COLO668 (cell line): ENCODE data around the gene JMJD8.
A peak's percentile ranks its signal among the peaks of the same experiment; 100 is the strongest.

Experiments
- DNase-seq: peaks from one replicate; lab custom pipeline; 2025; ENCODE audit not compliant: unreplicated experiment; lab: John Stamatoyannopoulos, UW

Gene JMJD8

GRCh38 chr16:684071-684794 lies at the start of gene JMJD8:
Gene JMJD8 (minus strand): TSS chr16:684334. CDS start chr16:684319, 15 bp downstream.
- peak; percentile 99 for DNase-seq

GRCh38 chr16:733382-734207 lies 49.5 kb upstream of the JMJD8 start:
- DNase-seq, result peak; percentile 13

- DNase-seq, result no peak
These were observed 48.8 kb upstream of the JMJD8 start for GRCh38 chr16:732936-733335.

- DNase-seq, result no peak
These were observed 48.2 kb upstream of the JMJD8 start for GRCh38 chr16:732332-732731.

GRCh38 chr16:730666-731509 lies 46.8 kb upstream of the JMJD8 start:
- DNase-seq, result no peak

- DNase-seq, result no peak
These were observed 45.9 kb upstream of the JMJD8 start for GRCh38 chr16:729768-730665.

- no peak for DNase-seq
These were observed 45.0 kb upstream of the JMJD8 start for GRCh38 chr16:728890-729744.

GRCh38 chr16:728131-728889 lies 44.2 kb upstream of the JMJD8 start:
- DNase-seq, result peak; percentile 88

GRCh38 chr16:727291-727977 lies 43.3 kb upstream of the JMJD8 start:
- peak; percentile 47 for DNase-seq

GRCh38 chr16:726438-727290 lies 42.5 kb upstream of the JMJD8 start, which contains the start of the genes CCDC78 and HAGHL:
Gene CCDC78 (minus strand): TSS chr16:726443. CDS start chr16:726367, 76 bp downstream.
Gene HAGHL (plus strand): TSS chr16:727106. CDS start chr16:727510, 404 bp downstream.
- peak; percentile 75 for DNase-seq

GRCh38 chr16:726188-726437 lies 42.0 kb upstream of the JMJD8 start:
- DNase-seq, result no peak

- peak; percentile 84 for DNase-seq
These were observed 41.5 kb upstream of the JMJD8 start for GRCh38 chr16:725463-726187.

GRCh38 chr16:725041-725376 lies 40.9 kb upstream of the JMJD8 start:
- DNase-seq, result no peak

- DNase-seq, result peak; percentile 38
These were observed 40.3 kb upstream of the JMJD8 start for GRCh38 chr16:724188-725040.

- DNase-seq, result no peak
These were observed 39.6 kb upstream of the JMJD8 start for GRCh38 chr16:723695-724094.
